ENCODE results near the gene DENND1B. TPM values are rescaled to one million over a fixed set of nuclear protein-coding genes. Genes with fewer than 3 reads are reported as not detected.

The DENND1B gene
- total and polyA plus RNA-seq, 2 of the 13 experiments (the other 11 are each of a cell fraction or from before 2014, with no cell fraction given), result 2.6 to 5.7 TPM

GRCh38 chr1:197620714-197621163 lies 154.5 kb downstream of the DENND1B start (continued):
- TF ChIP-seq ZNF235 (CRISPR knock-in tag; IDR thresholded peaks at IDR 0.05; ENCODE audit: borderline replicate concordance) (no peak), ONECUT2 (CRISPR knock-in tag; IDR thresholded peaks at IDR 0.05) (0 out of 2 replicates have a peak, but pooled peaks have one; percentile 54), PAXIP1 (CRISPR knock-in tag; conservative IDR thresholded peaks at IDR 0.05) (peak; percentile 93), CSRNP2 (CRISPR knock-in tag; conservative IDR thresholded peaks at IDR 0.05; ENCODE audit: low read depth) (no peak), KDM6A (CRISPR knock-in tag; IDR thresholded peaks at IDR 0.05; ENCODE audit: low read depth) (peak; percentile 74), TERF1 (CRISPR knock-in tag; IDR thresholded peaks at IDR 0.05) (no peak)
